Pericardium fibroblast (primary cell): Measurements from ENCODE around the gene SPOCD1. TPM values are rescaled to one million over a fixed set of nuclear protein-coding genes. Genes with fewer than 3 reads are reported as not detected.

Experiments
- total RNA-seq: library from RNA; depleted of rRNA; stranded (reverse); fragments of >200 nt; gene quantifications from 2 replicates; pipeline ENCODE4 v1.2.3, GENCODE V29; 2015

The SPOCD1 gene
- total RNA-seq, result 3.0 and 5.9 TPM in 2 replicates

GRCh38 chr1:31815752-31816500, at the start of gene SPOCD1:
TSS of gene SPOCD1 (minus strand) at chr1:31816022. CDS start at chr1:31815333, 689 bp downstream.

GRCh38 chr1:31764312-31765040, 51.3 kb downstream of the SPOCD1 start, which contains the start of gene ADGRB2:
TSS of gene ADGRB2 (minus strand) at chr1:31764340. CDS start at chr1:31757221, 7,119 bp downstream.

Other genes with a start within 250 kb of the SPOCD1 start
- gene TINAGL1, start 239.5 kb downstream of the SPOCD1 start, total RNA-seq, result 9.1 and 65.9 TPM in 2 replicates
- 0.70 TPM in 1 of 2 replicates, not detected in the other for gene HCRTR1, start 198.3 kb downstream of the SPOCD1 start, total RNA-seq
- 50.1 and 51.6 TPM in 2 replicates for gene PEF1, start 171.1 kb downstream of the SPOCD1 start, total RNA-seq
- 110 and 170 TPM in 2 replicates for gene COL16A1, start 112.0 kb downstream of the SPOCD1 start, total RNA-seq
- gene ADGRB2, start 51.7 kb downstream of the SPOCD1 start, total RNA-seq, result 6.6 and 6.9 TPM in 2 replicates
- gene PTP4A2, start 122.3 kb upstream of the SPOCD1 start, total RNA-seq, result 162 and 189 TPM in 2 replicates
- gene KHDRBS1, start 197.8 kb upstream of the SPOCD1 start, total RNA-seq, result 40.5 and 40.9 TPM in 2 replicates